Mammary epithelial cell (primary cell): ENCODE results near the gene GNA12.

Experiments
- EZH2 ChIP-seq: IDR thresholded peaks from 2 replicates; pipeline ENCODE4 v1.6.1; 2012; ENCODE audit warnings: low read length, inconsistent platforms, borderline replicate concordance
- TF ChIP-seq, protein P1 (sequence below), 2 donors: IDR thresholded peaks in 1 of 2; conservative IDR thresholded peaks in 1 of 2; 2 replicates each; pipeline ENCODE4 v1.5.1; 2011 to 2012; ENCODE audit warnings: inconsistent platforms in 2 of 2, low read length in 2 of 2, mild to moderate bottlenecking in 2 of 2, control low read depth in 1 of 2, low read depth in 1 of 2; ENCODE audit not compliant: insufficient read depth in 1 of 2; ENCODE audit errors: extremely low read depth in 1 of 2

DNA sequence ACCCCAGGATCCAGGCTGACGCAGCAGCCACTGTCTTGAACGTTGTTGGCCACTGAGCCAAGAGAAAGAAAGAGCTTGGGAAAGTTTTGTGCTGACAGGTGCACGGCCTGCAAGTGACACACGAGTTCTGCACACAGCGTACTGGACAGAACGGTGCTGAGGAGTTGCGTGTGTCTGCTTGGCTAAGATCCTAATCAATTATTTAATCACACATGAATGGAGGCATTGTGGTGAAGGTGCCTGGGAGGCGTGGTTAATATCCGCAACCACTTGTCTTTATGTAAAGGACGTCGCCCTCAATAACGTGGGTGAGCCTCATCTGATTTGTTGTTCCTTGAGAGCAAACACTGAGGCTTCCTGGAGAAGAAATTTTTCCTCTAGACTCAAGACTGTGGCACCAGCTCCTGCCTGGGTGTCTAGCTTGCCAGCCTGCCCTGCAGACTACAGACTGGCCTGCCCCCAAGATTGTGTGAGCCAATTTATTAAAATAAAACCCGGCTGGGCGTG lies 16.6 kb upstream of the GNA12 start:
- TF ChIP-seq, protein P1, sequence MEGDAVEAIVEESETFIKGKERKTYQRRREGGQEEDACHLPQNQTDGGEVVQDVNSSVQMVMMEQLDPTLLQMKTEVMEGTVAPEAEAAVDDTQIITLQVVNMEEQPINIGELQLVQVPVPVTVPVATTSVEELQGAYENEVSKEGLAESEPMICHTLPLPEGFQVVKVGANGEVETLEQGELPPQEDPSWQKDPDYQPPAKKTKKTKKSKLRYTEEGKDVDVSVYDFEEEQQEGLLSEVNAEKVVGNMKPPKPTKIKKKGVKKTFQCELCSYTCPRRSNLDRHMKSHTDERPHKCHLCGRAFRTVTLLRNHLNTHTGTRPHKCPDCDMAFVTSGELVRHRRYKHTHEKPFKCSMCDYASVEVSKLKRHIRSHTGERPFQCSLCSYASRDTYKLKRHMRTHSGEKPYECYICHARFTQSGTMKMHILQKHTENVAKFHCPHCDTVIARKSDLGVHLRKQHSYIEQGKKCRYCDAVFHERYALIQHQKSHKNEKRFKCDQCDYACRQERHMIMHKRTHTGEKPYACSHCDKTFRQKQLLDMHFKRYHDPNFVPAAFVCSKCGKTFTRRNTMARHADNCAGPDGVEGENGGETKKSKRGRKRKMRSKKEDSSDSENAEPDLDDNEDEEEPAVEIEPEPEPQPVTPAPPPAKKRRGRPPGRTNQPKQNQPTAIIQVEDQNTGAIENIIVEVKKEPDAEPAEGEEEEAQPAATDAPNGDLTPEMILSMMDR (conservative IDR thresholded peaks at IDR 0.05 in 1 of 2, IDR thresholded peaks at IDR 0.05 in 1 of 2; ENCODE audit: extremely low read depth in 1 of 2, insufficient read depth in 1 of 2, low read depth in 1 of 2, low read length in 2 of 2) = no peak
- no peak for TF ChIP-seq EZH2
